Breast epithelium (tissue), 3 donors: ENCODE results near the gene LMX1B.

ENCODE experiments used
- CTCF ChIP-seq, 3 donors: fragments of 450-650 bp; IDR thresholded peaks; one replicate each; pipeline ENCODE4 v1.5.1; 2016 to 2017; ENCODE audit warnings: antibody characterized with exemption in 3 of 3, mild to moderate bottlenecking in 3 of 3, moderate library complexity in 3 of 3
- POLR2AphosphoS5 ChIP-seq, 3 donors: sonication (generic); formaldehyde crosslinking; IDR thresholded peaks; one replicate each; pipeline ENCODE4 v1.6.1; 2017; ENCODE audit warnings: antibody characterized with exemption in 3 of 3

- no peak for TF ChIP-seq CTCF (IDR thresholded peaks at IDR 0.05)
- no peak for TF ChIP-seq POLR2AphosphoS5 (IDR thresholded peaks at IDR 0.05)
Observed at GRCh38 chr9:126614088-126614454, 343 bp downstream of the LMX1B start.
